GM23338 (cell line): ENCODE measurements around the gene PMVK. TPM values are rescaled to one million over a fixed set of nuclear protein-coding genes. Genes with fewer than 3 reads are reported as not detected.
A peak's percentile ranks its signal among the peaks of the same experiment; 100 is the strongest.

Source experiments
- ATAC-seq: fragments of 200-7000 bp; cut with Tn5 transposase; 3 replicates; pipeline ENCODE4 v1.9.1; 2020
- DNase-seq: peaks from one replicate; pipeline ENCODE4 v3.0.0-alpha.2; 2015; ENCODE audit warnings: low spot score
- H2AFZ ChIP-seq: fragments of 200-600 bp; sonication (generic); 2 replicates; pipeline ENCODE4 v1.8.0; 2016; ENCODE audit warnings: antibody characterized with exemption, mild to moderate bottlenecking, moderate library complexity
- H3F3A ChIP-seq: fragments of 200-600 bp; sonication (generic); replicated peaks from 2 replicates; pipeline ENCODE4 v1.8.0; 2017; ENCODE audit warnings: antibody characterized with exemption, mixed run types, low read depth
- H3K27ac ChIP-seq: fragments of 200-600 bp; sonication (generic); 2 replicates; pipeline ENCODE4 v1.6.1; 2016; ENCODE audit warnings: low read depth
- H3K27me3 ChIP-seq: fragments of 200-600 bp; sonication (generic); 2 replicates; pipeline ENCODE4 v1.8.0; 2016; ENCODE audit warnings: mild to moderate bottlenecking, mixed run types, moderate library complexity; ENCODE audit not compliant: insufficient read depth
- H3K36me3 ChIP-seq: fragments of 200-600 bp; sonication (generic); 2 replicates; pipeline ENCODE4 v1.8.0; 2016; ENCODE audit warnings: mild to moderate bottlenecking; ENCODE audit not compliant: insufficient read depth
- H3K4me1 ChIP-seq: fragments of 200-600 bp; sonication (generic); 2 replicates; pipeline ENCODE4 v1.8.0; 2016; ENCODE audit warnings: mild to moderate bottlenecking, moderate library complexity; ENCODE audit not compliant: insufficient read depth
- H3K4me2 ChIP-seq: fragments of 200-600 bp; sonication (generic); 2 replicates; pipeline ENCODE4 v1.7.1; 2017; ENCODE audit warnings: mixed run types
- H3K4me3 ChIP-seq: fragments of 200-600 bp; sonication (generic); 2 replicates; pipeline ENCODE4 v1.6.1; 2016; ENCODE audit warnings: mixed run types
- H3K79me2 ChIP-seq: fragments of 200-600 bp; sonication (generic); replicated peaks from 2 replicates; pipeline ENCODE4 v1.8.0; 2017; ENCODE audit warnings: mild to moderate bottlenecking; ENCODE audit not compliant: insufficient read depth
- H3K9me2 ChIP-seq: fragments of 200-600 bp; sonication (generic); 2 replicates; pipeline ENCODE4 v1.8.0; 2017; ENCODE audit not compliant: insufficient read depth
- H4K20me1 ChIP-seq: fragments of 200-600 bp; sonication (generic); replicated peaks from 2 replicates; pipeline ENCODE4 v1.8.0; 2017; ENCODE audit warnings: mild to moderate bottlenecking; ENCODE audit not compliant: insufficient read depth
- H3K27ac Mint-ChIP-seq: 2 replicates; pipeline ENCODE4 v1.8.0; 2020; ENCODE audit warnings: inconsistent platforms, mild to moderate bottlenecking, moderate library complexity, mixed read lengths
- H3K27me3 Mint-ChIP-seq: 3 replicates; pipeline ENCODE4 v1.8.0; 2022; ENCODE audit warnings: low read depth, mild to moderate bottlenecking, moderate library complexity, mixed read lengths, inconsistent platforms; ENCODE audit not compliant: insufficient read depth, poor library complexity
- H3K36me3 Mint-ChIP-seq: 3 replicates; pipeline ENCODE4 v1.8.0; 2021; ENCODE audit warnings: low read depth, mild to moderate bottlenecking, inconsistent platforms, moderate library complexity, mixed read lengths
- H3K4me1 Mint-ChIP-seq: 3 replicates; pipeline ENCODE4 v1.8.0; 2020; ENCODE audit warnings: mild to moderate bottlenecking, inconsistent platforms, mixed read lengths
- H3K4me3 Mint-ChIP-seq: 3 replicates; pipeline ENCODE4 v1.8.0; 2021; ENCODE audit warnings: moderate library complexity, mild to moderate bottlenecking, inconsistent platforms, mixed read lengths
- H3K9me3 Mint-ChIP-seq: 3 replicates; pipeline ENCODE4 v1.8.0; 2020; ENCODE audit warnings: moderate library complexity, mild to moderate bottlenecking, inconsistent platforms, mixed read lengths
- CREB1 ChIP-seq: fragments of 250-450 bp; sonication (Bioruptor Pico); IDR thresholded peaks from 2 replicates; pipeline ENCODE4 v1.5.0; 2020; ENCODE audit warnings: low read depth, mild to moderate bottlenecking, moderate library complexity
- JUNB ChIP-seq: IDR thresholded peaks from one replicate; pipeline ENCODE4 v1.6.1; 2016; ENCODE audit warnings: antibody characterized with exemption; ENCODE audit not compliant: unreplicated experiment
- NANOG ChIP-seq: IDR thresholded peaks from 2 replicates; pipeline ENCODE4 v1.6.1; 2016; ENCODE audit warnings: antibody characterized with exemption, borderline replicate concordance
- POLR2AphosphoS5 ChIP-seq: IDR thresholded peaks from 2 replicates; pipeline ENCODE4 v1.6.1; 2016; ENCODE audit warnings: antibody characterized with exemption, low read depth
- STAT1 ChIP-seq: IDR thresholded peaks from one replicate; pipeline ENCODE4 v1.6.1; 2016; ENCODE audit warnings: antibody characterized with exemption; ENCODE audit not compliant: unreplicated experiment
- ZNF114 ChIP-seq: fragments of 250-450 bp; sonication (Bioruptor Pico); IDR thresholded peaks from 2 replicates; pipeline ENCODE4 v1.5.0; 2020; ENCODE audit warnings: mild to moderate bottlenecking, moderate library complexity
- ZNF331 ChIP-seq: fragments of 250-450 bp; sonication (Bioruptor Pico); IDR thresholded peaks from 2 replicates; pipeline ENCODE4 v1.5.0; 2020; ENCODE audit warnings: low read depth, mild to moderate bottlenecking, moderate library complexity
- ZNF462 ChIP-seq: fragments of 250-450 bp; sonication (Bioruptor Pico); IDR thresholded peaks from 2 replicates; pipeline ENCODE4 v1.5.0; 2020; ENCODE audit warnings: mild to moderate bottlenecking, moderate library complexity
- polyA plus RNA-seq: library from polyadenylated mRNA; unstranded; fragments of >200 nt; fragmentation: Nextera tagmentation; extraction: Ambion mirVana; gene quantifications from 2 replicates; pipeline ENCODE4 v1.2.1, GENCODE V29; 2016
- total RNA-seq: library from RNA; depleted of rRNA; stranded (reverse); fragments of >200 nt; shearing (Covaris generic); gene quantifications from 2 replicates; pipeline ENCODE4 v1.2.3, GENCODE V29; 2014
- TF ChIP-seq, protein P1 (sequence below), 2 experiments: fragments of 200-600 bp in 1 of 2; sonication (generic) in 1 of 2; conservative IDR thresholded peaks; 2 replicates each; pipeline versions ENCODE4 v1.5.1 to v1.6.1; 2016 to 2017; ENCODE audit warnings: antibody characterized with exemption in 2 of 2, low read depth in 2 of 2, mild to moderate bottlenecking in 2 of 2, moderate library complexity in 1 of 2

The PMVK gene
- total and polyA plus RNA-seq, 2 experiments from 2014 or later = 8.1 to 25.0 TPM

DNA sequence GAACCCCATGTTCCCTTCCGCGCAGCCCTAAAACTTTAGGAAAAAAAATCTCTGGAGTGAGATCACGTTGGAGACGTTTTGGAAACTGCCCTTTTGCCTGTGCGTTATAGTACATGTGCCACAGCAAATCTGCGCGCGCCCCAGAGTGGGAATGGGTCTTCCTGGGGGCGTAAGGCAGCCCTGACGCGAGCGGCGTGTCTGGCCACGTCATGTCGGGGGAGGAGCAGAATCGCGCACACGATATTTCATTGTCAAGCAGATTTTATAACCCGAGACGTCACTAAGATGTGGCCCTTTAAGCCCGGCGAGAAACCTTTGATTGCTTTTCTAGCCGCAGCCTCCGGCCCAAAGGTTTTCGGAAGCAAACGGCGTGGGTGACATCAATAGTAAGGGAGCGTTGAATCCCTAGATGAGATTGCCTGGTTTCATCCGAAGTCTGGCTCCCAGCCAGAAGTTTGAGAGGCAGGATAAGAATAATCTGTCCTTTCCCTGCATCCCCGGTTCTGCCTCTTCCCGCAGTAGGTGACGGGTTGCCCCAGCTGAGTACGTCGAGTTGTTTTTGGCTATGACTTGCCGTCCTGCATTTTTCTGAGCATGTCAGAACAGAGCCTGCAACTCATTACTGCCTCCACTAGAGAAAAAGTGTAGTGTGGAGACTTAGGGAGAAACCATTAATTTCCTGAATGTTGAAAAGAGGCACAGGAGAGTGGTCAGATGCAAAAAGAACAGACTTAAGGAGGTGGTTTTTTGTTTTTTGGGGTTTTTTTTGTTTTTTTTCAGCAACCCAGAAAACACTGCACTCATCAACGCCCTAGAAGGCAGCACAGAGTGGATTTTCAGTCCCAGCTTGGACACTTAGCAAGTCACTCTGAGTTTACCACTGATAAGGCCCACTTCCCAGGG is 817 bp upstream of the PMVK start:
- H3K4me3 ChIP-seq = peak overlapping the region; percentile 64
- peak overlapping the region; percentile 53; the same call in 1 of the 2 replicates for H2AFZ ChIP-seq
- no peaks in the 10 kb centered on the region; the same call in 1 of the 2 replicates for H3K79me2 ChIP-seq
- Mint-ChIP-seq H3K4me3 (peak overlapping the region; percentile 87), H3K4me1 (peaks cover 23% of the 10 kb centered on the region), H3K27ac (peak overlapping the region; percentile 100), H3K27me3 (peaks cover 27% of the 10 kb centered on the region), H3K36me3 (peaks cover 4% of the 10 kb centered on the region; the same call in 1 of the 3 replicates), H3K9me3 (peaks cover 3% of the 10 kb centered on the region; the same call in 1 of the 3 replicates)
- DNase-seq (peak; percentile 95), ATAC-seq (peak; percentile 70)
- H3K36me3 ChIP-seq = no peaks in the 10 kb centered on the region
- H3K27me3 ChIP-seq = no peaks in the 10 kb centered on the region; the same call in 1 of the 2 replicates
- H3K4me2 ChIP-seq = peak overlapping the region; percentile 84
- TF ChIP-seq POLR2AphosphoS5 (peak; percentile 63; the same call in 1 of the 2 replicates), CREB1 (peak; percentile 95), ZNF114 (CRISPR knock-in tag) (no peak)
- H4K20me1 ChIP-seq = no peaks in the 10 kb centered on the region
- peak overlapping the region; percentile 89 for H3K27ac ChIP-seq
- H3K9me2 ChIP-seq = no peaks in the 10 kb centered on the region; the same call in 1 of the 2 replicates
- peaks cover 10% of the 10 kb centered on the region for H3F3A ChIP-seq
- peaks cover 16% of the 10 kb centered on the region for H3K4me1 ChIP-seq

- H3K4me1 Mint-ChIP-seq = peaks cover 19% of the 10 kb centered on the region
- peak overlapping the region; percentile 100 for H3K27ac Mint-ChIP-seq
- no peaks in the 10 kb centered on the region; the same call in 1 of the 2 replicates for H3K27me3 ChIP-seq
- peaks cover 4% of the 10 kb centered on the region; the same call in 1 of the 3 replicates for H3K36me3 Mint-ChIP-seq
- no peak for DNase-seq
- H3K36me3 ChIP-seq = no peaks in the 10 kb centered on the region
- ATAC-seq = no peak
- peak overlapping the region; percentile 84 for H3K4me2 ChIP-seq
- H3K9me3 Mint-ChIP-seq = peaks cover 3% of the 10 kb centered on the region; the same call in 1 of the 3 replicates
- H3K9me2 ChIP-seq = no peaks in the 10 kb centered on the region; the same call in 1 of the 2 replicates
- H3K4me3 ChIP-seq = peak overlapping the region; percentile 64
- H3K27me3 Mint-ChIP-seq = peaks cover 23% of the 10 kb centered on the region
- no peaks in the 10 kb centered on the region; the same call in 1 of the 2 replicates for H3K79me2 ChIP-seq
- H3K4me3 Mint-ChIP-seq = peak overlapping the region; percentile 87
- H4K20me1 ChIP-seq = no peaks in the 10 kb centered on the region
- TF ChIP-seq CREB1 (no peak), STAT1 (no peak), ZNF114 (CRISPR knock-in tag) (no peak), JUNB (no peak), POLR2AphosphoS5 (no peak), ZNF331 (CRISPR knock-in tag) (no peak), NANOG (no peak), ZNF462 (CRISPR knock-in tag) (no peak)
- TF ChIP-seq, protein P1, sequence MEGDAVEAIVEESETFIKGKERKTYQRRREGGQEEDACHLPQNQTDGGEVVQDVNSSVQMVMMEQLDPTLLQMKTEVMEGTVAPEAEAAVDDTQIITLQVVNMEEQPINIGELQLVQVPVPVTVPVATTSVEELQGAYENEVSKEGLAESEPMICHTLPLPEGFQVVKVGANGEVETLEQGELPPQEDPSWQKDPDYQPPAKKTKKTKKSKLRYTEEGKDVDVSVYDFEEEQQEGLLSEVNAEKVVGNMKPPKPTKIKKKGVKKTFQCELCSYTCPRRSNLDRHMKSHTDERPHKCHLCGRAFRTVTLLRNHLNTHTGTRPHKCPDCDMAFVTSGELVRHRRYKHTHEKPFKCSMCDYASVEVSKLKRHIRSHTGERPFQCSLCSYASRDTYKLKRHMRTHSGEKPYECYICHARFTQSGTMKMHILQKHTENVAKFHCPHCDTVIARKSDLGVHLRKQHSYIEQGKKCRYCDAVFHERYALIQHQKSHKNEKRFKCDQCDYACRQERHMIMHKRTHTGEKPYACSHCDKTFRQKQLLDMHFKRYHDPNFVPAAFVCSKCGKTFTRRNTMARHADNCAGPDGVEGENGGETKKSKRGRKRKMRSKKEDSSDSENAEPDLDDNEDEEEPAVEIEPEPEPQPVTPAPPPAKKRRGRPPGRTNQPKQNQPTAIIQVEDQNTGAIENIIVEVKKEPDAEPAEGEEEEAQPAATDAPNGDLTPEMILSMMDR (conservative IDR thresholded peaks at IDR 0.05; ENCODE audit: low read depth in 2 of 2) = no peak
- peak overlapping the region; percentile 89 for H3K27ac ChIP-seq
- H2AFZ ChIP-seq = peak overlapping the region; percentile 20
- peaks cover 16% of the 10 kb centered on the region for H3K4me1 ChIP-seq
- peaks cover 10% of the 10 kb centered on the region for H3F3A ChIP-seq
These were observed 567 bp downstream of the PMVK start for GRCh38 chr1:154935749-154936554.
